ENCODE results near the gene SEMA3G.
A peak's percentile ranks its signal among the peaks of the same experiment; 100 is the strongest.

Gene SEMA3G

DNA sequence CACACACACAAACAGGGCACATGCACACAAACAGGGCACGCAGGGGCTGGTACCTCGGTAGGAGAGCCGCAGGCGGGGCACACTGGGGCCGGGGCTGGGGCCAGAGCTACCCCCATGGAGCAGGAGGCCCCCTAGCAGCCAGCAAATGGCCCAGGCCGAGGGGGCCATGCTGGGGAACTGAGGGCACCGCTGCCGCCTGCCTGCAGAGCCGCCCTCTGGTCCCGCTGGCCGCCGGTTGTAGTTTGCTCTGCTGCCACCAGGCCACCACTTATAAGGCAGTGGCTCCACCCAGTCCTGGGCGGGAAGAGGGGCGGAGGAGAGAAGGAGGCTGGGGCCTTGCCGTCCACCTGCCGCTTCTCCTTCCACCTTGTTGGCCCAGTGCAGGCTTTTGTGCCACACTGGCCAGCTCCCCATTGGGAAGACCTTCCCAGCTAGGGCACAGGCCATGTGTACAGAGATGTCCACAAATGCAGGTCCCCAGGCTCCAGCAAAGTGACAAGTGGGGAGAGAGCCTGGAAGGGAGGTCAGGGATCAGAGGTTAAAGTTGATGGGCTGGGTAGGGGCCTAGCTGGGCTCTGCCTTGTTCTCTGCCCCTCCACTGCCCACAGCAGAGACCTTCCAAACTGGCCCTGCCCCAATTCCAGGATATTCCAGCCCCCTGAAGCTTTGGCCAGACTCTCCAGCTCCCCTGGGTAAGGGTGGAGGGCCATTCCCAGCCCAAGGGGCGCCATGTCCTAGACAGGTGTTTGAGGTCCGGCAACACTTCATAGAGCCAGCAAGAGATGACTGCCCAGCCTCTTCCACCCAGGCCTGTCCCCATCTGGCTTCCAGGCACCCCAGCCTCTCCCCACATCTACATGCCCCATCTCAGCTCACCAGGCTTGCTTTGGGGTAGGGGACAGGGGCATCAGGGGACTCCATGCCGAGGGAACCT is at the start of gene SEMA3G:
SEMA3G (minus strand) TSS at position 244 of the 934 bp plus-strand sequence; CDS start at position 168, 76 bp downstream.
- DNase-seq (ENCODE audit: low read depth, low spot score), result peak; percentile 74

DNA sequence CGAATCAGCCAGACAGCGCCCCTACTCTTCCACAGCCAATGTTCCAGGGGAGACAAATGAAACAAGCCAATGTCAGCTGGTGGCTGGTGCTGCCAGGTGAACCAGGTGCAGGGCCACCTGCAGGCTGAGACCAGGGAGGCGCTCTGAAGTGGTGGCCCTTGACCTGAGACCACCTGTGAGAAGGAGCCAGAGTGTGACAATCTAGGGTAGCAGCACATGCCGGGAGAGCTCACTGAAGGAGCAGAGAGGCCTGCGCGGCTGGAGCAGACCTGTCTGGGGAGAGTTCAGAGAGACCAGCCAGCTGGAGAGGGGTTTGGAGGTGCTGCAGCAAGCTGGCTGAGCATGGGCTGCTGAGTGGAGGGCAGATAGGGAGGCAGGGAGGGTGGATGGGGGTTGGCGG is 49.5 kb upstream of the SEMA3G start:
- DNase-seq (ENCODE audit: low read depth, low spot score), result no peak

- no peak for DNase-seq (ENCODE audit: low read depth, low spot score)
These were observed 48.5 kb upstream of the SEMA3G start for GRCh38 chr3:52493232-52494017.

DNA sequence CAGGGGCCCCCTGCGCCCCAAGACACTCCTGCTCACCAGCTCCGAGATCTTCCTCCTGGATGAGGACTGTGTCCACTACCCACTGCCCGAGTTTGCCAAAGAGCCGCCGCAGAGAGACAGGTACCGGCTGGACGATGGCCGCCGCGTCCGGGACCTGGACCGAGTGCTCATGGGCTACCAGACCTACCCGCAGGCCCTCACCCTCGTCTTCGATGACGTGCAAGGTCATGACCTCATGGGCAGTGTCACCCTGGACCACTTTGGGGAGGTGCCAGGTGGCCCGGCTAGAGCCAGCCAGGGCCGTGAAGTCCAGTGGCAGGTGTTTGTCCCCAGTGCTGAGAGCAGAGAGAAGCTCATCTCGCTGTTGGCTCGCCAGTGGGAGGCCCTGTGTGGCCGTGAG is 47.2 kb upstream of the SEMA3G start:
- no peak for DNase-seq (ENCODE audit: low read depth, low spot score)

DNA sequence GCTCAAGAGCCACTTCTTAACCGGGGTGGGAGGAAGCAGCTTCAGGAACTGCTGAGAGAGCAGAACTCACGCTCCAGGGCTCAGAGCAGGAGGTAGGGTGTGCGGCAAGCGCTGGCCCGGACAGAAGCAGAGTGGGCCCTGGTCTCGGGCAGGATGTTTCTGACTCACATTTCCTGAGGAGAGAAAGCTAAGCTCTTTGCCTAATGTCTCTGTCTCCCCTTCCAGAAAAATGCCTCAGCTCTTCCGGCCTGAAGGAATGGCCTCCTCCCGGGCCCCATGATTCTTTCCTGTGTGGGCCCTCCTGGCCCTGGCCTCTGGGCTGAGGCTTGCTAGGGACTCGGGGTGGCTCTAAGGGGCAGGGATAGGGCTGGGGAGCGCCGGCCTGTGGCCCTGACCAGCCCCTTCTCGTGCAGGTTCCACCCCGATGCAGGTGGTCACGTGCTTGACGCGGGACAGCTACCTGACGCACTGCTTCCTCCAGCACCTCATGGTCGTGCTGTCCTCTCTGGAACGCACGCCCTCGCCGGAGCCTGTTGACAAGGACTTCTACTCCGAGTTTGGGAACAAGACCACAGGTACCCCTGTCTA is 46.1 kb upstream of the SEMA3G start:
- no peak for DNase-seq (ENCODE audit: low read depth, low spot score)

GRCh38 chr3:52490035-52490938 is 45.4 kb upstream of the SEMA3G start:
- DNase-seq (ENCODE audit: low read depth, low spot score), result no peak

DNA sequence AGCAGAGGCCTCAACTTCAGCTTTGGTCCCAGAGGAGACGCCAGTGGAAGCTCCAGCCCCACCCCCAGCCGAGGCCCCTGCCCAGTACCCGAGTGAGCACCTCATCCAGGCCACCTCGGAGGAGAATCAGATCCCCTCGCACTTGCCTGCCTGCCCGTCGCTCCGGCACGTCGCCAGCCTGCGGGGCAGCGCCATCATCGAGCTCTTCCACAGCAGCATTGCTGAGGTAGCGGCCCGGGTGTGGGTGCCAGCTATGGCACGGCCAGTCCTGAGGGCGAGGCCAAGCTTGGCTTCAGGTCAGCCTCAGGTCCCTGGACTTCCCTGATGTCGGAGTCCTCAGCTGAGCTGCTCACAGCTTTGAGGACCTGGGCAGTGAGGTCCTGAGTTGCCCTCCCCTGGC is 44.5 kb upstream of the SEMA3G start:
- DNase-seq (ENCODE audit: low read depth, low spot score), result no peak

DNA sequence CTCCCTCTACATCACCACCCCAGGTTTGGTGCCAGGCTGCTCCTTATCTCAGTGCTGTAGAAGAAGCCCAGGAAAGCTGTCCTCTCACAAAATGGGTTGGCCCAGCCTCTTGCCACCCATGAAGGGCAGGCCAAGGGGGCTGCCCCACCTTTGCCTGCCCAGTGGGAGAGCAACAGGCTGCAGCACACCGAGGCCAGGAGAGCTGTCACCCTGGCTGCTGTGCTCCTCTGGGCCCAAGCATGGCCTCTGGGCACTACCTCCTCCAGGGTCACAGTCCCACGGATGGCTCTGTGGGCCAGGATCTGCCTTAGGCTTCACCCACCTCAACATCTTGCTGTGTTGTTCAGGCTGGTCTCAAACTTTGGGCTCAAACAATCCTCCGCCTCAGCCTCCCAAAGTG is 43.8 kb upstream of the SEMA3G start:
- DNase-seq (ENCODE audit: low read depth, low spot score), result no peak

DNA sequence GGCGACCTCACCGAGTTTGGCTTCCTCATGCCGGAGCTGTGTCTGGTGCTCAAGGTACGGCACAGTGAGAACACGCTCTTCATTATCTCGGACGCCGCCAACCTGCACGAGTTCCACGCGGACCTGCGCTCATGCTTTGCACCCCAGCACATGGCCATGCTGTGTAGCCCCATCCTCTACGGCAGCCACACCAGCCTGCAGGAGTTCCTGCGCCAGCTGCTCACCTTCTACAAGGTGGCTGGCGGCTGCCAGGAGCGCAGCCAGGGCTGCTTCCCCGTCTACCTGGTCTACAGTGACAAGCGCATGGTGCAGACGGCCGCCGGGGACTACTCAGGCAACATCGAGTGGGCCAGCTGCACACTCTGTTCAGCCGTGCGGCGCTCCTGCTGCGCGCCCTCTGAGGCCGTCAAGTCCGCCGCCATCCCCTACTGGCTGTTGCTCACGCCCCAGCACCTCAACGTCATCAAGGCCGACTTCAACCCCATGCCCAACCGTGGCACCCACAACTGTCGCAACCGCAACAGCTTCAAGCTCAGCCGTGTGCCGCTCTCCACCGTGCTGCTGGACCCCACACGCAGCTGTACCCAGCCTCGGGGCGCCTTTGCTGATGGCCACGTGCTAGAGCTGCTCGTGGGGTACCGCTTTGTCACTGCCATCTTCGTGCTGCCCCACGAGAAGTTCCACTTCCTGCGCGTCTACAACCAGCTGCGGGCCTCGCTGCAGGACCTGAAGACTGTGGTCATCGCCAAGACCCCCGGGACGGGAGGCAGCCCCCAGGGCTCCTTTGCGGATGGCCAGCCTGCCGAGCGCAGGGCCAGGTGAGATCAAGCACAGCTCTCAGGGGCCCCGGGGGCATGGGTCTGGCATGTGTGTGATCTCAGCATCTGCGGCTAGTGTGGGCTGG is 43.1 kb upstream of the SEMA3G start:
- DNase-seq (ENCODE audit: low read depth, low spot score), result no peak

DNA sequence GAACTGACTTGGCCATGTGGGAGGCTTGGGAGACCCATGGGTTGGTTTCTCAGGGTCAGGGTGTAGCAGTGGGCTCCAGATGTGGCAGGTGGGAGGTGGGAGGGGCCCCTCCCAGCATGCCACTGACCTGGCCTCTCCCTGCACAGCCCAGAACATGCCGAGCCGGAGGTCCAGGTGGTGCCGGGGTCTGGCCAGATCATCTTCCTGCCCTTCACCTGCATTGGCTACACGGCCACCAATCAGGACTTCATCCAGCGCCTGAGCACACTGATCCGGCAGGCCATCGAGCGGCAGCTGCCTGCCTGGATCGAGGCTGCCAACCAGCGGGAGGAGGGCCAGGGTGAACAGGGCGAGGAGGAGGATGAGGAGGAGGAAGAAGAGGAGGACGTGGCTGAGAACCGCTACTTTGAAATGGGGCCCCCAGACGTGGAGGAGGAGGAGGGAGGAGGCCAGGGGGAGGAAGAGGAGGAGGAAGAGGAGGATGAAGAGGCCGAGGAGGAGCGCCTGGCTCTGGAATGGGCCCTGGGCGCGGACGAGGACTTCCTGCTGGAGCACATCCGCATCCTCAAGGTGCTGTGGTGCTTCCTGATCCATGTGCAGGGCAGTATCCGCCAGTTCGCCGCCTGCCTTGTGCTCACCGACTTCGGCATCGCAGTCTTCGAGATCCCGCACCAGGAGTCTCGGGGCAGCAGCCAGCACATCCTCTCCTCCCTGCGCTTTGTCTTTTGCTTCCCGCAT is 42.3 kb upstream of the SEMA3G start:
- no peak for DNase-seq (ENCODE audit: low read depth, low spot score)

GRCh38 chr3:52484680-52485461 is 40.0 kb upstream of the SEMA3G start:
- no peak for DNase-seq (ENCODE audit: low read depth, low spot score)

GRCh38 chr3:52483577-52484381 is 38.9 kb upstream of the SEMA3G start:
- no peak for DNase-seq (ENCODE audit: low read depth, low spot score)

DNA sequence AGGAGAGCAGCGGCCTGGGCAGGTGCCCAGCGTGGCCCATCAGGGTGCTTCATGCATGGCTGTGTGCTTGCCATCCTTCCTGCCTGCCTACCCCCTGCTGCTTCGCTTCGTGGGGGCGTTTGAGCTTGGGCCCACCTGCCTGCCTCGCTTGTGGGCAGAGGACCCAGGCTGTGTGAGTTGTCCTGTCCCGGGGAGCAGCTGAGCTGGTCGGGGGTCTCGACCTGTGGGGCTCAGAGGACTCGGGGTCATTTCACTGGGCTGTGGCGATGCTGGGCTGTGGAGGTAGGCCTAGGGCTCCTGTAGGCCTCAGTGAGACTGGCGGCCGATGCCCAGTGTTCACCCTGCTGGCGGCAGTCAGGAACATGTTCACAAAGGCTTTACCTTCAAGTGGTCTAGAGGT is 38.2 kb upstream of the SEMA3G start:
- DNase-seq (ENCODE audit: low read depth, low spot score), result no peak

DNA sequence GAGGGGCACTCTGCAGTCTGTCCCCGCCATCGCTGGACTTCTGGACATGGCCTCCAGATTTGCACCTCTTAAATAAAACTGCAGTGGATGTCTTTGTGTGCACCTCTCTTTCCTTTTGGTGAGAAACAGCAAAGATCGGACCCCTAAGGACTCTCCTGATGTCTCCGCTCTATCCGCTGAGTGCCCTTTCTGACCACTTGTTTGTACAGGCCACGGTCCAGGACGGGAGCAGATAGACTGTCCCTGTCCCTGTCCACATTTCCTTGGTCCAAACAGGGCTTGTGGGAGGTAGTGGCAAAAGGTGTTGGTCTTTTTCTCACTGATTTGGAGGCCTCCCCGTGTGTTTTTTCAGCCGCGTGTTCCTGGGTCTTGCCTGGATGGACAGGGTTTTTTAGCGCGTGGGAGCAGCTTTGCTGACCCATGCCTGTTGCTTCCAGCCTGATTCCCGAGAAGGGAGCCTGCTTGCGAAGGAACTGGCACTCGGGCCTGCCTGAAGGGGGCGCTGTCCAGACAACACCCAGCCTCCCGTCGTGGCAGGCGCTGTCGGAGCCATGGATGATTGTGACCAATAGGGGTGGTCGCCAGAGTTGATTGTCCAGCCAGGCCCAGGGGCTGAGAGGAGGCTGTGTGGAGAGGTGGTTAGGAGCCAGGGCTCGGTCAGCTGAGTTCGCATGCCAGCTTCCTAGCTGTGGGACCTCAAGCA is 37.1 kb upstream of the SEMA3G start:
- peak; percentile 80 for DNase-seq (ENCODE audit: low read depth, low spot score)

GRCh38 chr3:52480768-52481715 is 36.1 kb upstream of the SEMA3G start:
- no peak for DNase-seq (ENCODE audit: low read depth, low spot score)

Data from ELF-1 (cell line).